Retinal pigment epithelial cell (primary cell): ENCODE results near the gene RELN.

ENCODE experiments used
- DNase-seq: peaks from one replicate; pipeline ENCODE4 v3.0.0-alpha.2; 2010; ENCODE audit warnings: low read depth
- H3K4me3 ChIP-seq: 2 replicates; pipeline ENCODE4 v1.5.1; 2011; ENCODE audit warnings: mild to moderate bottlenecking, low read length, control low read depth, moderate library complexity
- CTCF ChIP-seq: conservative IDR thresholded peaks from 2 replicates; pipeline ENCODE4 v1.5.1; 2011; ENCODE audit warnings: low read depth, low read length, control low read depth, inconsistent platforms

RELN gene

GRCh38 chr7:104010052-104010909 lies 20.8 kb upstream of the RELN start:
- DNase-seq, result no peak
- TF ChIP-seq CTCF, result no peak
- H3K4me3 ChIP-seq, result no peak overlapping the region

GRCh38 chr7:104008107-104008506 lies 18.6 kb upstream of the RELN start:
- no peak for DNase-seq
- no peak for TF ChIP-seq CTCF
- H3K4me3 ChIP-seq, result no peak overlapping the region

GRCh38 chr7:104007614-104008013 lies 18.2 kb upstream of the RELN start:
- TF ChIP-seq CTCF, result no peak
- no peak for DNase-seq
- no peak overlapping the region for H3K4me3 ChIP-seq

GRCh38 chr7:104005197-104005596 lies 15.7 kb upstream of the RELN start:
- TF ChIP-seq CTCF, result no peak

GRCh38 chr7:103996639-103997038 lies 7.2 kb upstream of the RELN start:
- no peak for DNase-seq
- no peak overlapping the region for H3K4me3 ChIP-seq
- no peak for TF ChIP-seq CTCF

More at GRCh38 chr7:104005197-104005596, 15.7 kb upstream of the RELN start:
- no peak overlapping the region for H3K4me3 ChIP-seq
- DNase-seq, result no peak

GRCh38 chr7:103996017-103996551 lies 6.6 kb upstream of the RELN start:
- no peak for TF ChIP-seq CTCF
- no peak overlapping the region for H3K4me3 ChIP-seq
- DNase-seq, result no peak

GRCh38 chr7:103995554-103995953 lies 6.1 kb upstream of the RELN start:
- no peak overlapping the region for H3K4me3 ChIP-seq
- TF ChIP-seq CTCF, result no peak
- no peak for DNase-seq
